GM12873 (cell line): ENCODE data around the gene JCAD.

ENCODE experiments used
- TF ChIP-seq, protein P1 (sequence below): IDR thresholded peaks from 2 replicates; pipeline ENCODE4 v1.5.1; 2012; ENCODE audit warnings: low read depth, mild to moderate bottlenecking, moderate library complexity, low read length, control low read depth; ENCODE audit not compliant: insufficient read depth; ENCODE audit errors: missing control alignments

Gene JCAD

DNA sequence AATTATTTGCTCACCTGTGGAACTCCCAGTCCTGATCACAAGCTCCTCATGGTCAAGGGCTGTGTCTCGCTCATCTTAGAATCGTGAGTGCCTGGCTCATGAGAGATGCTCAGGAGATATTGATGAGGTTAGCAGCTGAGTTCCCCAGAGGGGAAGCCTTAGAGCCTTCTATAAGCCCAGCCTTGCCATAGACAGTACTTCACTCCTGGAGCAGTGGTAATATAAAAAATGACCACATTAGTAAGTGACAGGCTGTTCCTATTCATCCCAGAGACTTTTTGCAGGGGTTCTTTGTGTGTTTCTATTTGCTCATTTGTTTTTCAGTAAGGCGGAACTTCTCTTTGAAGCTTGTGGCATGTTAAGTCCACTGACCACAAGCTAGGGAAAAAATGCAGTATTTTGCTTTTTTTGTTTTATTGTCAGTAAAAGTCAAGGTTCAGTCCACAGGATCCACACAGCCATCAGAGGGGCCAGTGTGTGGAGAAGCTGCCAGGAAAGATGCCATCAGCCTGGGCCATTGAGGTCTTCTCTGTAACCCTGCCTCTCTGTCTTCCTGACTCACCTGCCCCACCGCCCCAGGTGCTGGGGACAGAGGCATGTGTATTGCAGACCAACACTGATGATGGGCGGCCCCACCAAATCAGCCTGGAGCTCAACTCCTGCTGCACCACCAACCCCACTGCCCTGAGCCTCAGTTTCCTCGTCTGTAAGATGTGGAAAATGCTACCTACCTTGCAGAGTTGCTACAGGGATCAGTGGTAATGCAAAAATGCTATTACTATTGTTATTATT is 36.4 kb upstream of the JCAD start:
- TF ChIP-seq, protein P1, sequence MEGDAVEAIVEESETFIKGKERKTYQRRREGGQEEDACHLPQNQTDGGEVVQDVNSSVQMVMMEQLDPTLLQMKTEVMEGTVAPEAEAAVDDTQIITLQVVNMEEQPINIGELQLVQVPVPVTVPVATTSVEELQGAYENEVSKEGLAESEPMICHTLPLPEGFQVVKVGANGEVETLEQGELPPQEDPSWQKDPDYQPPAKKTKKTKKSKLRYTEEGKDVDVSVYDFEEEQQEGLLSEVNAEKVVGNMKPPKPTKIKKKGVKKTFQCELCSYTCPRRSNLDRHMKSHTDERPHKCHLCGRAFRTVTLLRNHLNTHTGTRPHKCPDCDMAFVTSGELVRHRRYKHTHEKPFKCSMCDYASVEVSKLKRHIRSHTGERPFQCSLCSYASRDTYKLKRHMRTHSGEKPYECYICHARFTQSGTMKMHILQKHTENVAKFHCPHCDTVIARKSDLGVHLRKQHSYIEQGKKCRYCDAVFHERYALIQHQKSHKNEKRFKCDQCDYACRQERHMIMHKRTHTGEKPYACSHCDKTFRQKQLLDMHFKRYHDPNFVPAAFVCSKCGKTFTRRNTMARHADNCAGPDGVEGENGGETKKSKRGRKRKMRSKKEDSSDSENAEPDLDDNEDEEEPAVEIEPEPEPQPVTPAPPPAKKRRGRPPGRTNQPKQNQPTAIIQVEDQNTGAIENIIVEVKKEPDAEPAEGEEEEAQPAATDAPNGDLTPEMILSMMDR = no peak

DNA sequence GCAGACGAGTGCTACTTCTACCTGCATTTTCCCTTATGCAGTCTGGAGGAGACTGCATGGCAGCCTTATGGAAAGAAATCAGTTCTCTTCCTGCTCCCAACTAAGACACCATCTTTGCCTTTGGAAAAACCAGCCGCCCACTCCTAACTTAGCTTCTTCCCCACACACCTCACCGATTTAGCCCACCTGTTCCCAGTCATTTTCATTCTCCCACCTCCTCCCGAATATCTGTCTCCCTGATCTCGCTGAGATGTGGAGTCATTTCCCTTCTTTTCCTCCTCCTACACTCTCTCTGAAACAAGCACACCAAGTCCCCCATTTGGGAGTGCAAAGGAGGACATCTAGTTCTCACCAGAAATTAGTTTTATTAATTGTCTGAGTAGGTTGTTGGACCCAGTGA is 35.2 kb upstream of the JCAD start:
- TF ChIP-seq, protein P1 = no peak

DNA sequence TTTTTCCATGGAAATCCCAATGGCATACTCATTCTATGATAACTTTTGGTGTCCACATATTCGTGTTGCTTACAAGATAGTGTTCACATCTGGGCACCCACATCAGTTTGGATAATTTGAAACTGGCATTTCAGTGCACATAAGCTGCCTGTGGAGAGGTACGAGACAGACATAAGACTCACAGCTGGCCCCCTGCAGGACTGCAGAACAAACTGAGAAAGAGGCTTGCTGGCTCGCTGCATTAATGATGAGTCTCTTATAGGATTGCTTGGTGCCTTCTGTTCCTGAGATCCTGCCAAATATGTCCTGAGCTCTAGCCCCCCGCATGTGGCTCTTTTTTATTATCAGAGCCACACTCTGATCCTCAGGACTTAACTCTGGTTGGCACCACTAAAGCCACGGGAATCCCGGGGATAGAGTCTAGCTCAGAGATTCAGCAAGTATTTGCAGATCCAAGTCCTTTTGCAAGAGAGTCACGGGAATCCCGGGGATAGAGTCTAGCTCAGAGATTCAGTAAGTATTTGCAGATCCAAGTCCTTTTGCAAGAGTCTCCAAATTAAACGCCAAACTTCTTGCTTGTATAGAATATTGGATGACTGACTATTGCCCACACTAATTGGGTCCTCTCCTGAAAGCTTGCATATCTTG is 34.0 kb upstream of the JCAD start:
- TF ChIP-seq, protein P1 = no peak

DNA sequence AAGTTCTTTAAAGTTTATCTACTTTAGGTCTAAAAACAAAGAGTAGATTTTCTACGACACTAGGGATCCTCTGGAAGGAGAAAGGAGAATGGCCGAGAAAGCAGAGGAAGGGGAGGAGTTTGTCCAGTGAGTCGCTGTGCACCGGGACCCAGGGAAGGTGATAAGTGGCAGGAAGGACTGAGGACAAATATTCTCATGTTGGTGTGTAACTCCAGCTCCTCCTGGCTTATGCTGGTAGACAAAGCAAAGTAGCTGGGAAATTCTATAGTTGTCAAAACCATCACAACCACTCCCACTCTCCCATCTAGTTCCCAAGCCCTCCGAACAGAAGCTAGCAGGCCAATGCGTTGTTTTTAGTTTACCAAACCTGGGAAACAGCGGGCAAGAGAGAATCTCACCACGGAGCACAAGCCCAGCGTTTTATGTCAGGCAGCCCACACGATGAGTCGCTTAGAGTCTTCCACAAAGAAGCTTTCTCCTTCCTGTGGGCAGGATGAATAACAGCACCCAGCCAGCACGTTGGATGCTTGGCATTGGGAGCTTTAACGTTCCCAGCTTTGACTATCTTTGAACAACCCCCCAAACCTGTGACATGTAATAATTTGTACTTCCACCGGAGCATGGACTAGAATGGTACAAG is 32.9 kb upstream of the JCAD start:
- TF ChIP-seq, protein P1 = no peak

DNA sequence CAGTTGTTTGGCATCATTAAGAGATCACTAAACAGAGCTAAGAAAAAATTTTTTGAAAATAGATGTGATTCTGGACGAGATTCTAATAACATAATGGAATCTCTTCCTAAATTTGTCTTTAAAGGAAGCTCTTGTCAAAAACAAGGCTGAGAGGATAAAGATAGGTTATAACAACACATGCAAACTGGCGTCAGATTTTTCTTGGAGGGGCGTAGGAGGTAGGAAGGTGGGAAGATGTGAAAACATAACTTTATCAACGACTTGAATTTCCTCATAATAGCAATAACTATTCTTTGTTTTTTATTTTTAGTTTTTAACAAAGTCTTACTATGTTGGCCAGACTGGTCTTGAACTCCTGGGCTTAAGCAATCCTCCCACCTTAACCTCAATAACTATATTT is 31.8 kb upstream of the JCAD start:
- TF ChIP-seq, protein P1 = no peak

DNA sequence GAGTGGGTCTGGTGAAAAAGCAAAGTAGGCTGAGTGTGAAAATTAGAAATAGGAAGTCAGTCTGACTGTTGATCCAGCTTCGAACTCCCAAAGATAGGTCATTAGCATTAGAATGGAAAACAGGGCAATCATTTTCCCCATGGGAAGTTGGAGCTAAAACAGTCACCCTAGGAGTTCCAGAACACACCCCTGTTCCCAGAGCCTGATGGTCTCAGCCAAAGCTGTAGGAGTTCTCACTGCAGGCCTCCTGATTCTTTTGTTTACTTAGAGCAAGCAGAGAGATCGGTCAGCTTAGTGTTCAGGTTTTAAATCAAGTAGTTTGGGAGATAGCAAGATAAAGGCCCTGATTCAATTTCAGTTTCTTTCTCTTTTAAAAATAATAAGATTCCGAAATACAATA is 28.8 kb upstream of the JCAD start:
- TF ChIP-seq, protein P1 = no peak

DNA sequence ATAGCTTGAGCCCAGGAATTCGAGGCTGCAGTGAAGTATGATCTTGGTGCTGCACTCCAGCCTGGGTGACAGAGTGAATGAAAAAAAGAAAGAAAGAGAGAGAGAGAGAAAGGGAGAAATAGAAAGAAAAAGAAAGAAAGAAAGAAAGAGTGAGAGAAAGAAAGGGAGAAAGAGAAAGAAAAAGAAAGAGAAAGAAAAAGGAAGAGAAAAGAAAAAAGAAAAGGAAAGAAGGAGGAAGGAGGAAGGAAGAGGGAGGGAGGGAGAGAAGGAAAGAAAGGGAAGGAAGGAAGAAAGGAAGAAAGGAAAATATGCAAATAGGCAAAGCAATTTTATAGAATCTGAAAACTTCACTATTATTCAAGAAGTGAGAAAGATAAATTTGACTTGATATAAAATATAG is 24.5 kb upstream of the JCAD start:
- TF ChIP-seq, protein P1 = no peak
